GM21528 (cell line): ENCODE measurements around the gene CDCP1.

Experiments used
- ATAC-seq: cut with Tn5 transposase; IDR thresholded peaks from one replicate; pipeline ENCODE4 v1.9.1; 2021; ENCODE audit warnings: mild to moderate bottlenecking, moderate library complexity; ENCODE audit not compliant: unreplicated experiment, low FRiP score

CDCP1 gene

DNA sequence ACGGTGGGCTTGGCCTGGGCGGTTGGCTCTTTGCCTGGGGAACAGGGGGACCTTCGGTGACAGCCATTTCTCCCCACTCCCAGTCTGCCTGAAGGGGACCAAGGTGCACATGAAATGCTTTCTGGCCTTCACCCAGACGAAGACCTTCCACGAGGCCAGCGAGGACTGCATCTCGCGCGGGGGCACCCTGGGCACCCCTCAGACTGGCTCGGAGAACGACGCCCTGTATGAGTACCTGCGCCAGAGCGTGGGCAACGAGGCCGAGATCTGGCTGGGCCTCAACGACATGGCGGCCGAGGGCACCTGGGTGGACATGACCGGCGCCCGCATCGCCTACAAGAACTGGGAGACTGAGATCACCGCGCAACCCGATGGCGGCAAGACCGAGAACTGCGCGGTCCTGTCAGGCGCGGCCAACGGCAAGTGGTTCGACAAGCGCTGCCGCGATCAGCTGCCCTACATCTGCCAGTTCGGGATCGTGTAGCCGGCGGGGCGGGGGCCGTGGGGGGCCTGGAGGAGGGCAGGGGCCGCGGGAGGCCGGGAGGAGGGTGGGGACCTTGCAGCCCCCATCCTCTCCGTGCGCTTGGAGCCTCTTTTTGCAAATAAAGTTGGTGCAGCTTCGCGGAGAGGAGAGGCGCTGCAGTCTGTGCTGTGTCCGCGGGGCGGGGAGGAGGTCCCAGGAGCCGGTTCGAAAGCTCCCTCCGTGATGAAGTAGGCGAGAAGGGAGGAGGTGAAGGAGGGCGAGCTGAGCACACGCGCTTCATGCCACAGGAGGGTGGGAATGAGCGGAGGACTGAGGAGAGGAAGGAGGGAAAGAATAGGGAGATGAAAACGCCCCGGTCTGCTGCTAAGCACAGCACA, 110.5 kb downstream of the CDCP1 start:
- no peak for ATAC-seq

DNA sequence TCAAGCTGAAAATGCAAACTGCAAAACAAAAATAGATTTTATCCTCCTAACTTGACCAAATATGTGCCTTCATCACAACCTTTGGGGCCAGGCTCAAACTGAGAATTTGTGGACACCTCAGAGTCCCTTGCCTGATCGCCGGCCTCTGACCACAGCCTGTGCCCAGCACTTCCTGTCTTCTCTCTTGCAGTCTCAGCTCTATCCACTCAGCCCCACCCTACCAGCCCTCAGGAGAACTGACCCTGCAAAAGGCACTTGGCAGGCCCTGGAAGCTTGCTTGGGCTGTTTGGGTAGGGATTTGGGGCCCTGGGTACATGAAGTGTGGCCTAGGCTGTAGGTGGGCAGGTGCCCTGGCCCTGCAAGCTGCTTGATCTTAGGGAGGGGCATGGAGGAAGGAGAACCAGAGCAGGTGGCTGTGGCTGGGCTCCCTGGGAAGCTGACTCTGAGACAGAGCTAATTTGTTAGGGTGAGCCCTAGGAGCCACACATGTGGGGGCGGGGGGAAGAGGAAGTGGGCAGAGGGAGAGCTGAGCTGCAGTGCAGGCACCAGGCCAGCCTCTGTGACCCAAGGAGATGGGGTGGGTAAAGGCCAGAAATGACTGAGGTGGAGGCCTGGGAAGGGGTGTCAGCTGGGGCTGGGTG, 111.4 kb downstream of the CDCP1 start:
- no peak for ATAC-seq

DNA sequence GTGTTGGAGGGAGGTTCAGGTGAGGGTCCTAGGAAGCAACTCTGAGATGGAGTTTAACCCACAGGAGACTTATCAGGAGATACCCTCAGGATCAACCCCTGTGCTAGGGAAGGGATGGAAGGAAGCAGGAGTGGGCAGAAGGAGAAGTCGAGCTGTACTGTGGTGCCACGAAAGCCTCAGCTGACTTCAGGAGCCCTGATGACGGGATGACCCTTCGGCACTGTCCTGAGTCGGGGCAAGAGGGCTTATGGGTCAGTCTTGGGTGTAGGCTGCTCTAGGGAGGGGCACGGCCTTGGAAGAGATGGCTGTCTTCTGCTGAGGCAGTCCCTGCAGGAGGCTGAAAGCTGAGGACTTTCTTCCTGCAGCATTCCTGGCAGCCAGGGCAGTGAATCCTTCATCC, 112.4 kb downstream of the CDCP1 start:
- ATAC-seq = no peak
